GM19467 (cell line): Measurements from ENCODE around the gene MXD1.

Source experiments
- ATAC-seq: cut with Tn5 transposase; IDR thresholded peaks from one replicate; pipeline ENCODE4 v1.9.1; 2021; ENCODE audit warnings: mild to moderate bottlenecking, moderate library complexity; ENCODE audit not compliant: unreplicated experiment

The MXD1 gene

DNA sequence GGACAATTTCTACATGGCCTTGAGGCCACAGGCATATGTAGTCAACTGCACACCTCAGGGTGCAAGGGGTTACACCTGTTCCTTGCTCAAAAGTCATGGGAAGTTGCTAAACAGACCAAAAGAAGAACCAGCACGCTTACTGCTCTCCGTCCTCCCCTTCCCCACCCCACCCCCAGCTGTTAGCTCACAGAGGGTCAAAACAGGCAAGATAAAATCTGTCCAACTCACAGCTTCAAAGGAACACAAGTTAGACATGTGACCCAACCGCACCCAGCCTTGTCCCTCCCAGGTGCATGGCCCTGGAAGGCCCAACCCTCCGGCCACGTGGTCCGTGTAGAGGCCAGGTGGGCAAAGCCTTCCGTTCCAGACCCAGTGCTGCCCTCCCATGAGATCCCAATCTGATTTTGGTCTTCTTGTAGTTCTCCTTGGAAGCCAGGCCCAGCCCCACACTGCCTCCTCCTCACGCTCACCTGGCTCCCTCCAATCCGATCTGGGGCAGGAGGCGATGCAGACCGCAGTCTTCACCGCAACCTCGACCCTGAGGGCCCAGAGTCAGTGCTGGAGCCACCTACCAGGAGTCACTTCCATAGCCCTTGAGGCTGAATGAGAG lies 61.0 kb downstream of the MXD1 start:
- no peak for ATAC-seq

- ATAC-seq: no peak
Measured at GRCh38 chr2:69977186-69977585, 62.3 kb downstream of the MXD1 start.

- no peak for ATAC-seq
Measured at GRCh38 chr2:69977906-69978482, 63.1 kb downstream of the MXD1 start.

GRCh38 chr2:69979902-69980807 lies 65.2 kb downstream of the MXD1 start:
- ATAC-seq: no peak

DNA sequence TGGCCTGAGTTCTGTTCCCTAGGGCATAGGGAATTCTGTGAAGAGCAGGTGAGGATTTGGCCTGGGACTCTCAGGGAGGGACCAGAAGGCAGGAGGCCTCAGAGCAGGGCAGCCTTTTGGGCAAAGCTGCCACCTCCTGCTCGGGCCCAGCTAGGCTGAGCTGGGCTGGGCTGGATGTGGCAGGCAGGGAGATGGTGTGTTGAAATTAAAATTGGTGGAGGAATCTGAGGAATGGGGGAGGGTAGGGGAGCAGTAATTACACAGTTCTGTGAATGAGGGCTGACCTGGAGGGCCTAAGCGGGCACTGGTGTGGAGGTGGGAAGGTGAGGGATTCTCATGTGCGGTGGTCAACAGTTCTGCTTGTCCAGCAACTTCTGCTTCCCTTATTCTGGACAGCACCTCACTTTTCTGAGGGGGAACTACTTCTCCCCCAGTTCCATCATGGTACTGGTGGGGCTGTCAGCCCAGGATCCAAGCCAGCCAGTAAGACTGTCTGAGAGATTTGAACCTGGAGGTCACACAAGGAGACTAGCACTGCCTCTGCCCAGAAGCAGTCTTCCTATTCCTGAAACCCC lies 68.6 kb downstream of the MXD1 start:
- ATAC-seq: no peak

DNA sequence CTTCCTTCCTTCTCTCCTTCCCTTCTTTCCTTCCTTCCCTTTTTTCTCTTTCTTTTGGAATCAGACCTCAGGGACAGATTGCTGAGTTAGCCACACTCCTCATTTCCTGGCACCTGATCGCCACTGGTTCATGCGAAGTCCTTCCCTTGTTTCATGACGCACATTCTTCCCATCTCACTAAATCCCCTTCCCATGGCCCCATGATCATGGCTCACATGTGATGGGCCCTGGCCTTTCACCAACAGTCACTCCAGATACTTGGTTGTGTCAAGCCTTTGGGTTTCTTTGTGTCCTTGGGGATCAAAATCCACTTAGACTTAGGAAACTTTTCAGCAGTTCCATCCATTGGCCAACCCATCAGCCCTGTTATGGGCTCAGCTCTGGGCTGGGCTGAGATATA lies 70.3 kb downstream of the MXD1 start:
- no peak for ATAC-seq

DNA sequence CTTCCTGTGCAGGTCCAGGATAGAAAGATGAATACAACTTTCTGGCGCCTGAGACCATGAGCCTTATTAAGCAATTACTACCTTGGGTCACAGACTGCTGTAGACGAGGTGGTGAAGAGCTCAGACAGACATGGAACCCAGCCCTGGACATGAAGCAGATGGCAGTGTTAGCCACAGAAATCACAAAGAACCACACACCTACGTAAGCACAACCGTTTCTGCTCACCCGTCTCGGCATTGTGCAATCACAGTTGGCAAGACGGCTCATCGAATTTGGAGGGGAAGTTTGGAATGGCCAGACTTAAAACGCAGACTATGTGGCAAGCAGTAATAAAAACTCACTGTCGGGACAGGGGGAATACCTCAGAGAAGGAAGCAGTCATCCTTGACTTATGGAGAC lies 70.8 kb downstream of the MXD1 start:
- no peak for ATAC-seq

- ATAC-seq: no peak
Measured at GRCh38 chr2:69986691-69987090, 71.8 kb downstream of the MXD1 start.

- no peak for ATAC-seq
Measured at GRCh38 chr2:69988086-69988635, 73.3 kb downstream of the MXD1 start.

- no peak for ATAC-seq
Measured at GRCh38 chr2:69989009-69989408, 74.1 kb downstream of the MXD1 start.

GRCh38 chr2:69989441-69990105 lies 74.7 kb downstream of the MXD1 start:
- no peak for ATAC-seq
